Naive thymus-derived CD4-positive, alpha-beta T cell (primary cell): ENCODE measurements around the gene ZDHHC7. TPM values are rescaled to one million over a fixed set of nuclear protein-coding genes. Genes with fewer than 3 reads are reported as not detected.

Experiments
- ATAC-seq: fragments of 150-1000 bp; cut with Tn5 transposase; 2 replicates; pipeline ENCODE4 v1.10.0; 2021; ENCODE audit warnings: mild to moderate bottlenecking, moderate library complexity
- CTCF ChIA-PET: fragments of 350-600 bp; sonication (Branson Sonifier 250); formaldehyde crosslinking; loops from one replicate; lab custom pipeline; 2021; ENCODE audit warnings: antibody characterized with exemption; lab: Charles Lee
- POLR2A ChIA-PET: fragments of 350-600 bp; sonication (Branson Sonifier 250); formaldehyde crosslinking; loops from one replicate; lab custom pipeline; 2021; ENCODE audit warnings: antibody characterized with exemption, inconsistent platforms; lab: Charles Lee
- DNase-seq, 9 donors: peaks; one replicate each; pipeline versions ENCODE4 v3.0.0 to v3.0.0-alpha.2; 2020 to 2022; ENCODE audit warnings: mixed read lengths in 1 of 9
- H3K27ac ChIP-seq: one replicate; pipeline ENCODE4 v1.7.0; 2013; ENCODE audit warnings: mild to moderate bottlenecking, low read depth, low read length, moderate library complexity
- H3K27me3 ChIP-seq, 2 donors: one replicate each; pipeline ENCODE4 v1.7.0; 2013; ENCODE audit warnings: low read length in 2 of 2, mild to moderate bottlenecking in 2 of 2, moderate library complexity in 2 of 2; ENCODE audit not compliant: control insufficient read depth in 2 of 2, insufficient read depth in 2 of 2
- H3K36me3 ChIP-seq, 3 experiments: 1 replicate in 2 of 3; 2 replicates in 1 of 3; pipeline ENCODE4 v1.7.0; 2013; ENCODE audit warnings: low read length in 3 of 3, mild to moderate bottlenecking in 3 of 3, moderate library complexity in 1 of 3; ENCODE audit not compliant: insufficient read depth in 3 of 3, control insufficient read depth in 2 of 3
- H3K4me1 ChIP-seq, 2 donors: one replicate each; pipeline ENCODE4 v1.7.0; 2013; ENCODE audit warnings: low read length in 2 of 2, mild to moderate bottlenecking in 2 of 2, moderate library complexity in 1 of 2; ENCODE audit not compliant: control insufficient read depth in 2 of 2, insufficient read depth in 2 of 2
- H3K4me3 ChIP-seq: 2 replicates; pipeline ENCODE4 v1.7.0; 2013; ENCODE audit warnings: mild to moderate bottlenecking, low read length
- H3K9me3 ChIP-seq, 3 experiments: 1 replicate in 2 of 3; 2 replicates in 1 of 3; pipeline ENCODE4 v1.7.0; 2013; ENCODE audit warnings: low read length in 3 of 3; ENCODE audit not compliant: control insufficient read depth in 2 of 3
- H3K27ac Mint-ChIP-seq, 9 donors: one replicate each; pipeline ENCODE4 v1.8.0; 2020 to 2022; ENCODE audit warnings: mixed read lengths in 9 of 9, mild to moderate bottlenecking in 8 of 9, moderate library complexity in 5 of 9, inconsistent platforms in 2 of 9
- H3K27me3 Mint-ChIP-seq, 5 donors: one replicate each; pipeline ENCODE4 v1.8.0; 2021 to 2022; ENCODE audit warnings: mixed read lengths in 5 of 5, mild to moderate bottlenecking in 1 of 5
- H3K36me3 Mint-ChIP-seq, 5 donors: one replicate each; pipeline ENCODE4 v1.8.0; 2020 to 2022; ENCODE audit warnings: mixed read lengths in 5 of 5, mild to moderate bottlenecking in 3 of 5, inconsistent platforms in 1 of 5
- H3K4me1 Mint-ChIP-seq, 7 donors: one replicate each; pipeline ENCODE4 v1.8.0; 2020 to 2022; ENCODE audit warnings: mixed read lengths in 7 of 7, mild to moderate bottlenecking in 3 of 7, inconsistent platforms in 1 of 7
- H3K4me3 Mint-ChIP-seq, 10 donors: one replicate each; pipeline ENCODE4 v1.8.0; 2020 to 2022; ENCODE audit warnings: mild to moderate bottlenecking in 10 of 10, mixed read lengths in 10 of 10, moderate library complexity in 6 of 10, inconsistent platforms in 2 of 10
- H3K9me3 Mint-ChIP-seq, 11 donors: one replicate each; pipeline ENCODE4 v1.8.0; 2020 to 2022; ENCODE audit warnings: mixed read lengths in 11 of 11, mild to moderate bottlenecking in 4 of 11, inconsistent platforms in 1 of 11, moderate library complexity in 1 of 11
- intact Hi-C, 2 donors: fragments of 100-400 bp; cut with micrococcal nuclease; formaldehyde crosslinking; loops; one replicate each; pipeline ENCODE4 v1.15.1; 2023
- polyA plus RNA-seq, 2 donors: library from polyadenylated mRNA; unstranded; fragments of 300-500 nt; fragmentation: Illumina TruSeq; gene quantifications; one replicate each; pipeline ENCODE4 v1.2.3, GENCODE V29; 2021
- total RNA-seq, 6 experiments: library from RNA in 5 of 6; stranded (reverse) in 5 of 6; gene quantifications; 1 replicate in 5 of 6; 2 replicates in 1 of 6; pipeline ENCODE4 v1.2.3 and lab custom pipeline; 2021 to 2026

The ZDHHC7 gene
- total and polyA plus RNA-seq, 7 experiments from 2014 or later: 31.7 to 62.2 (median 33.4) TPM

DNA sequence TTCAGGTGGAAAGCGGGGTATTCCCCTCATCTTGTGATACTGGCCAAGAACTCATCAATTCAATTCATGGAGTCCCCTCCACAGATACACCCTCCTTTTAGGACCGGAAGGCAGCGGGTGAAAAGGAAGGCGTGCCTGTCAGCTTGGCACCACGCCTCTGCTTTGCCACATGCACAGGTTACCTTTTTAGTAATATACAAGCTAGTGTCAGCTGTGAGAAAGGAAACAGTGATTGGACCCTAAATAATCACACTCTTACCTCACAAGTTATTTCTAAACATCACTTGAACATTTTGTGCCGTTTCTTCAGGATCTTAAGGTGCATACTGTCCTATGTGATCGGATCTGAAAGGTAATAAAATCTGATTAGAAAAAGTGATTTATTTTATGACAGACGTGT is 15.7 kb downstream of the ZDHHC7 start:
- H3K4me3 Mint-ChIP-seq: no peak overlapping the region
- Histone ChIP-seq H3K27ac (no peak overlapping the region), H3K9me3 (no peaks in the 10 kb centered on the region), H3K4me1 (peaks cover 0 to 3% of the 10 kb centered on the region in 2 donors), H3K36me3 (peaks cover 0 to 47% (median 12%) of the 10 kb centered on the region in 3 experiments), H3K4me3 (no peak overlapping the region), H3K27me3 (no peaks in the 10 kb centered on the region)
- peaks cover 5 to 28% (median 13%) of the 10 kb centered on the region in 7 donors for H3K4me1 Mint-ChIP-seq
- peak overlapping the region in 1 of 9 donors; percentile 18 for H3K27ac Mint-ChIP-seq
- peaks cover 2 to 26% (median 7%) of the 10 kb centered on the region in 5 donors for H3K36me3 Mint-ChIP-seq
- ChIA-PET POLR2A (interaction anchor here (0.7 to 1.0 kb wide), 2 partner anchors 10 to 15 kb away, joined by 3 read pairs; no protein-coding TSS in a partner anchor), CTCF (no interaction called here)
- ATAC-seq (peak; percentile 34), DNase-seq (no peak)
- H3K27me3 Mint-ChIP-seq: no peaks in the 10 kb centered on the region
- intact Hi-C loops: no loop called here
- H3K9me3 Mint-ChIP-seq: no peaks in the 10 kb centered on the region

DNA sequence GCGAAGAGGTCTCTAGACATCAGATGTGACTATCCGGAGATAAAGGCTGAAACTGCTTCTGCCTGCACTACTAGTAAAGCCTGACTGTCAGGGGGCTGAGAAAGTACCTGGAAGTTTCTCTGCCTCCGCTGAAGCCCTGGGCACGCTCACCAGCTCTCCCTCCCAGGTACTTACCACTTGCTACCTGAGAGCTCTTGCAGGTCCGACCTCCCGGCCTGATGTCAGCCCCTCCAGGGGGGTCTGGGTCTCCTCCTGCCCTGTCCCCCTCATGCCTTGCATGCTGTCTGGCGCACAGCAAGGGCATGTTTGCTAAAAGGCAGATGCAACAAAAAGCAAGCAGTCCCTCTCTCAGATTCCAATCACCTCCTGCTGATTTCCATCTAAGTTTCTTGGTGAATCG is 17.4 kb downstream of the ZDHHC7 start:
- Mint-ChIP-seq H3K27ac (peak overlapping the region in 1 of 9 donors; percentile 25), H3K4me3 (no peak overlapping the region), H3K27me3 (no peaks in the 10 kb centered on the region), H3K4me1 (peaks cover 4 to 22% (median 5%) of the 10 kb centered on the region in 7 donors), H3K9me3 (no peaks in the 10 kb centered on the region), H3K36me3 (peaks cover 2 to 31% (median 10%) of the 10 kb centered on the region in 5 donors)
- intact Hi-C loops: no loop called here
- no peak for DNase-seq
- Histone ChIP-seq H3K4me3 (no peak overlapping the region), H3K36me3 (peaks cover 0 to 58% (median 21%) of the 10 kb centered on the region in 3 experiments), H3K9me3 (no peaks in the 10 kb centered on the region), H3K27ac (no peak overlapping the region), H3K4me1 (peaks cover 0 to 3% of the 10 kb centered on the region in 2 donors), H3K27me3 (no peaks in the 10 kb centered on the region)
- ChIA-PET POLR2A (interaction anchor here (1.2 kb wide), 1 partner anchor 33 kb away, joined by 4 read pairs; the partner anchor contains the start of gene KIAA0513), CTCF (interaction anchor here (1.4 kb wide), 1 partner anchor 23 kb away, joined by 4 read pairs; no protein-coding TSS in a partner anchor)
- ATAC-seq: no peak

DNA sequence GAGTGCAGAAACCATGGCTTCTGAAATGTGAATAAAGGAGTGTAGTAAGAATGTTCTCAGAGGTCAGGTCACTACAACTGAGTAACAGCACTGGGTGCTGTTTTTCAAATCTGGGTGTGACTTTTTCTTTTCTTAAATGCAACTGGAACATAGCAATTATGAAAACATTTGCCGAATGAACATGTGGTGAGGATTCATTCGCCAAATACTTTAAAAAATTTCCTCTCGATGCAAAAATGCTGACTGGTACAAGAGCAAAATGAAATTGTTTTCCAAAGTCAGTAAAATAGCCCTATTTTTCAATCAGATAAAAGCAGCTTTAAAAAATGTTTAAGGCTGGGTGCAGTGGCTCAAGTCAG is 18.6 kb downstream of the ZDHHC7 start:
- no peak for DNase-seq
- peaks cover 2 to 36% (median 10%) of the 10 kb centered on the region in 5 donors for H3K36me3 Mint-ChIP-seq
- CTCF ChIA-PET: no interaction called here
- no peak overlapping the region for H3K27ac ChIP-seq
- H3K9me3 Mint-ChIP-seq: no peaks in the 10 kb centered on the region
- H3K27me3 Mint-ChIP-seq: no peaks in the 10 kb centered on the region
- POLR2A ChIA-PET: no interaction called here
- no peaks in the 10 kb centered on the region for H3K27me3 ChIP-seq
- H3K9me3 ChIP-seq: no peaks in the 10 kb centered on the region
- H3K4me1 Mint-ChIP-seq: peaks cover 4 to 21% (median 5%) of the 10 kb centered on the region in 7 donors
- H3K4me3 ChIP-seq: no peak overlapping the region
- H3K4me1 ChIP-seq: peaks cover 0 to 3% of the 10 kb centered on the region in 2 donors
- H3K36me3 ChIP-seq: peaks cover 0 to 69% (median 21%) of the 10 kb centered on the region in 3 experiments
- intact Hi-C loops: no loop called here
- no peak for ATAC-seq
- no peak overlapping the region for H3K4me3 Mint-ChIP-seq
- peak overlapping the region in 1 of 9 donors; percentile 3 for H3K27ac Mint-ChIP-seq

DNA sequence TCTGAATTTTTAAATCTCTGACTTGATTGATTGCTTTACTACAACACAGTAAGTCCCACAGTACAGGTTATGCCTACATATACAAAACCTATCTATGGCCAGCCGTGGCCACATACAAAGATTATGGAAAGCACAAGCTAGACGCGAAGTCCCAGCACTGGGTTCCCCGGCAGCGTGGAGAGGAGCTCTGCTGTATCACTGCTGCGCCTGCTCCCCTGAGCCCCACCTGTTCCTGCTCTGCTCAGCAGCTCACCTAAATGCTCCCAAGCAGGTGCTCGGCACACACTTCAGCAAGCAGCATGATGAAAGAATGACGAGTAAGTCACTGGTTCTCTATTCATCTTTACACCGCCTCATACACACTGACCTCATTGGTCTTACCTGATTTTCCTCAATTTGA is 20.6 kb downstream of the ZDHHC7 start:
- Mint-ChIP-seq H3K9me3 (no peaks in the 10 kb centered on the region), H3K4me3 (no peak overlapping the region), H3K4me1 (peaks cover 0 to 21% (median 12%) of the 10 kb centered on the region in 7 donors), H3K36me3 (peaks cover 8 to 53% (median 17%) of the 10 kb centered on the region in 5 donors), H3K27ac (peak overlapping the region in 2 of 9 donors; percentile 36 to 55), H3K27me3 (no peaks in the 10 kb centered on the region)
- peaks cover 6 to 78% (median 21%) of the 10 kb centered on the region in 3 experiments for H3K36me3 ChIP-seq
- CTCF ChIA-PET: no interaction called here
- ATAC-seq (no peak), DNase-seq (no peak)
- H3K4me3 ChIP-seq: no peak overlapping the region
- no peaks in the 10 kb centered on the region for H3K27me3 ChIP-seq
- no peak overlapping the region for H3K27ac ChIP-seq
- no peaks in the 10 kb centered on the region for H3K9me3 ChIP-seq
- intact Hi-C loops: no loop called here
- H3K4me1 ChIP-seq: no peaks in the 10 kb centered on the region
- POLR2A ChIA-PET: no interaction called here

DNA sequence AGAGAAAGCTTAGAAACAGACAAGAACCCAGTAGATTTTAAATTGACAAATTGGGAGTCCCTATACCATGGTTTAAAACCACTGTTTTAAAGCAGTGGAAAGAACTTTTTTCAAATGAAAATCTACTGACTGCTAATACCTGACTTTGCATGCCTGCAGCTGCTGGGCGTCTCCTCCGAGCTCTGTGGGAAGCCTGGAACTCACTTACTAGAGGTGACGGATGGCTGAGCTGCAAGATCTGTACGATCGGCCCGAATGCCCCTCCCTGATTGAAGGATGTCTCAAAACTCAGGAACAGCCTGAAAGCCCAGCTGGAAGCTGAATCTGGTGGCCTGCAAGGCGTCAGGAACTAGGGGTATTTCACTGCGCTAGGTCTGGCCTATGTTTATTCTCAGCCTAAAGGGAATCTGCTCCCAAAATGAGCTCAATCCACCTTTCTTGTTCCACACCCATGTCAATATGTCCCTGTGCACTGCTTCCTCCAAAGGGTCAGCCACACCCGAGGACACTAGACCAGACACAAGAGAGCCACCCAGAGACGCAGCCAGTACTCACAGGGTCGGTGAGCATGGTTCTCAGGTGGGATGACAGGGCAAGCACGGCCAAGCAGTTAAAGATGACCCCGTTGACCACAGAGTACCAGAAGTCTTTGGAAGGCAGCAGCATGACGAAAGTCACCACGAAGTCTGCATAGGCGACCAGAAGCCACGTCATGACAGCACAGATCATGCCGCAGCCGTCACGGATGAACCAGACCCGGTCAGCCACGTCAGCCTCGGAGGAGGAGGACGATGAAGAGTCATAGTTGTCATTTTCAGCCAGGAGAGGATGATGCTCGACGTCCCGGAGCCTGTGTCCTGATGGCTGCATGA is 21.4 kb downstream of the ZDHHC7 start:
- ChIA-PET CTCF (interaction anchor here (0.6 to 1.0 kb wide), 2 partner anchors 10 to 66 kb away, joined by 3 read pairs; no protein-coding TSS in a partner anchor), POLR2A (no interaction called here)
- no peak for ATAC-seq
- intact Hi-C loops: no loop called here
- Mint-ChIP-seq H3K4me3 (no peak overlapping the region), H3K27ac (peak overlapping the region in 5 of 9 donors; percentile 12 to 58 (median 42)), H3K27me3 (no peaks in the 10 kb centered on the region), H3K36me3 (peaks cover 8 to 54% (median 18%) of the 10 kb centered on the region in 5 donors), H3K9me3 (no peaks in the 10 kb centered on the region), H3K4me1 (peaks cover 0 to 25% (median 11%) of the 10 kb centered on the region in 7 donors)
- Histone ChIP-seq H3K27me3 (no peaks in the 10 kb centered on the region), H3K4me3 (no peak overlapping the region), H3K4me1 (no peaks in the 10 kb centered on the region), H3K36me3 (peaks cover 6 to 76% (median 24%) of the 10 kb centered on the region in 3 experiments), H3K9me3 (no peaks in the 10 kb centered on the region), H3K27ac (no peak overlapping the region)
- no peak for DNase-seq

DNA sequence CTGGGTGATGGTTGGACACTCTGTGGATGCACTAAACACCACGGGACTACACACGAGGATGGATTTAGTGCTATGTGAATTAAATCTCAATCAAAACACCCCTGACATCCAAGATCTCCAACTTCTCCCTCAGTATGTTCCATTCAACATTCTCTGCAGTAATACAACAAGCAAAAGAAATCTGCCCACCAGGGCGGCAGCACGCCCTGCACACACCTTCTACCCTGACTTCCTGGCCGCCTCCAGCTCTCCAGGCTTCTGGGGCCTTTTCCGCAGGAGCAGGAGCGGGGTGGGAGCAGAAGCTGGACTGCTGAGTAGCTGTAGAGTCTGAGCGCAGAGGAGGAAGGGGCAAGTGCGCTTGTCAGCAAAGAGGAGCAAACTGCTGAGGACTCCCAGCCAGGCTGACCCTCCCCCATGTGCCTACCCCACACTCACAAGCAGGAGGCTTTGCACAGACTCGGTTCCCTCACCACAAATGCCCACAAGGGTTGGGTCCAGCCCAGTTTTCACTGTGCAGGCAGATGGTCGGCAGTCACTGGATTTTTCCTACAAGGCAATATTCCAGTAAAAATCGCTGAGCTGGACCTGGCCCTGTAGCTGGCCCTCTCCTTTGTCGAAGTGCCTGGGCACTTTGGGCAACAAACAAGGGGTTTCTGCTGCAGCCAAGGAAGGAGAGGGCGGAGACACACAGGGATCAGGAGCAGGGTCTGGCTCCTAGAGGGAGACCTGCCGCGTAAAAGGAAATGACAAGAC is 22.8 kb downstream of the ZDHHC7 start:
- intact Hi-C loops: no loop called here
- Mint-ChIP-seq H3K27me3 (no peaks in the 10 kb centered on the region), H3K4me1 (peaks cover 0 to 22% (median 9%) of the 10 kb centered on the region in 7 donors), H3K4me3 (no peak overlapping the region), H3K9me3 (no peaks in the 10 kb centered on the region), H3K36me3 (peaks cover 6 to 46% (median 10%) of the 10 kb centered on the region in 5 donors), H3K27ac (no peak overlapping the region)
- no peak overlapping the region for H3K27ac ChIP-seq
- ATAC-seq (no peak), DNase-seq (no peak)
- CTCF ChIA-PET: no interaction called here
- H3K9me3 ChIP-seq: no peaks in the 10 kb centered on the region
- POLR2A ChIA-PET: no interaction called here
- H3K27me3 ChIP-seq: no peaks in the 10 kb centered on the region
- no peaks in the 10 kb centered on the region for H3K4me1 ChIP-seq
- H3K36me3 ChIP-seq: peaks cover 6 to 67% (median 12%) of the 10 kb centered on the region in 3 experiments
- no peak overlapping the region for H3K4me3 ChIP-seq
